Endometrial microvascular endothelial cells (primary cell): Measurements from ENCODE around the gene LENG9. TPM values are rescaled to one million over a fixed set of nuclear protein-coding genes. Genes with fewer than 3 reads are reported as not detected.
"Not testable (repeated sequence)": the region's sequence is repeated elsewhere in the genome, so short reads cannot be mapped to it uniquely, and the experiment has no call there.

Experiments
- in situ Hi-C: cut with HindIII; loops from 2 replicates; pipeline ENCODE4 v1.10.0; 2017; ENCODE audit warnings: low sequenced_read_pairs, low pct_unique_long_range_greater_than_20kb; ENCODE audit errors: inconsistent ontology term
- total RNA-seq: library from RNA; depleted of rRNA; stranded (reverse); fragments of >200 nt; gene quantifications from one replicate; pipeline ENCODE4 v1.2.3, GENCODE V29; 2015; ENCODE audit errors: inconsistent ontology term

The LENG9 gene
- total RNA-seq, 1 donor from 2014 or later: 4.4 TPM

DNA sequence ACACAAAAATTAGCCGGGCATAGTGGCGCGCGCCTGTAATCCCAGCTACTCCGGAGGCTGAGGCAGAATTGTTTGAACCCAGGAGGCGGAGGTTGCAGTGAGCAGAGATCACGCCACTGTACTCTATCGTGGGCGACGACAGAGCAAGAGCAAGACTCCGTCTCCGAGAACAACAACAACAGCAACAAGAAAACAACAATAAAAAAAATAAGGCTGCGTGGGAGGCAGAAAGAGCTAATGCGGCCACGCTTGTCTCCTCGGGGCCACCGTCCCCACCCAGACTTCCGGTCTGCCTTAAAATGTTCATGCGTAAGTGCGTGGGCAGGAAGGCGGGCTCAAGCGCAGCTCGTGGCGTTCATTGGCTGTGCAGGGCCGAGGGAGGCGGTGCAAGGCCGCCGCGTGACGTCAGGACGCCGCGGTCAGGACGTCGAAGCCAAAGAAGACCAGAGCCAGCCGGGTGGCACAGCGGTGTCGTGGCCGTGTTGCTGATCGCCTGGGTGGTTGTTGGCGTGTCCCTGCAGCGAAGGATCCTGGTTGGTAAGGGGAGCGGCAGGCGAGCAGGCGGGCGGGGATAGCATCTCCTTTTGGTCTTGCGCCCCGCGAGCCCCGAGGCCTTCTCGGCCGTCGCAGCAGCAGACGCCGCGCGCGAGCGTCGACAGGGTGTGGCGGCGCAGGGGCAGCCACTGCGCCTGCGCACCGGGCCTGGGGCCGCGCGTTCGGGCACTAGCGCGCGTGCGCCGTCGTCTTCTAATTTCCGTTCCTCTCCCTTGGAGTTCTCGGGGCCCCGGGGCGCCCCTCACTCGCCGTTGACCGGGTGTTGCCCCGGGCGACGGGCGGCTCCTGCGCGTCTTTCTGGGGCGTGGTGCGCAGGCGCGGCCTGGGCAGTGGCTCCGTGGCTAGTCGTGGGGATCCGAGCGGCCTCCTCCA lies 14.5 kb downstream of the LENG9 start, which contains the start of gene LENG8:
TSS of gene LENG8 (plus strand) at position 426 of the 927 bp plus-strand sequence. CDS start 2,146 bp downstream, outside the sequence.
- in situ Hi-C loops: no loop called here

DNA sequence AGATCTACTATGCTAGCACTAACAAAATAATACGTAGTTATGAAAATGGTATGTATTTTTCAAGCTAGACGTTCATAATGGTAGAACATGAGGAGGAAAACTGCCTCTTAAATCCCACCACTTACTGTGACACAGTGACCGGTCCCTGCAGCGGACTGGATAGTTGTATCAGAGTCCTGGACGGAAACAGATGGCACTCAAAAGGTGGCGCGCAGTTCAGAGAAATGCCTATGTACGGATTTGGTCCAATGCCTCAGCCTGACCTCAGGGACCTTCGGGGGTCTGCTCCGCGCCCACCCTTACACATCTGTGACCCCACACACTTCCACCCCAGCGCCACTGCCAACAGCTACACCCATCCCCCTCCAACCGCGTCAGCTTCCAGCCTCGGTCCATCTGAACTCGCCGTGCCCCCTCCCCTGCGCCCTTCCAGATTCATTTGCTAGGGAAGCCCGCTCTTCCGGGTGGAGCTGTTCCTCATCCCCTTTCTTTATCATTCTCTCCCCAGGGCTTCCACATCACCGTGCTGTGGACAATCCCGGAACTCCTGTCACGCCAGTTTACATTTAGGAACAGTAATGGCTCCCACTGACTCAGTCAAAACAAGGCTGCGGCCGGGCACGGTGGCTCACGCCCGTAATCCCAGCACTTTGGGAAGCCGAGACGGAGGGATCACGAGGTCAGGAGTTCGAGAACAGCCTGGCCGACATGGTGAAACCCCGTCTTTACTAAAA lies 15.4 kb downstream of the LENG9 start:
- in situ Hi-C loops: no loop called here

DNA sequence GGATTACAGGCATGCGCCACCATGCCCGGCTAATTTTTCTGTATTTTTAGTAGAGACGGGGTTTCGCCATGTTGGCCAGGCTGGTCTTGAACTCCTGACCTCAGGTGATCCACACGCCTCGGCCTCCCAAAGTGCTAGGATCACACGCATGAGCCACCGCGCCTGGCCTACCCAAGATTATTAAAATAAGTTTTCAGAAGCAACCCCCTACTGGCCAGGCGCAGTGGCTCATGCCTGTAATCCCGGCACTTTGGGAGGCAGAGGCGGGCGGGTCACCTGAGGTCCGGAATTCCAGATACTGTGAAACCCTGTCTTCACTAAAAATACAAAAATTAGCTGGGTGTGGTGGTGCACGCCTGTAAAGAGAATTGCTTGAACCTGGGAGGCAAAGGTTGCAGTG lies 17.2 kb downstream of the LENG9 start:
- in situ Hi-C loops: not testable (repeated sequence)

DNA sequence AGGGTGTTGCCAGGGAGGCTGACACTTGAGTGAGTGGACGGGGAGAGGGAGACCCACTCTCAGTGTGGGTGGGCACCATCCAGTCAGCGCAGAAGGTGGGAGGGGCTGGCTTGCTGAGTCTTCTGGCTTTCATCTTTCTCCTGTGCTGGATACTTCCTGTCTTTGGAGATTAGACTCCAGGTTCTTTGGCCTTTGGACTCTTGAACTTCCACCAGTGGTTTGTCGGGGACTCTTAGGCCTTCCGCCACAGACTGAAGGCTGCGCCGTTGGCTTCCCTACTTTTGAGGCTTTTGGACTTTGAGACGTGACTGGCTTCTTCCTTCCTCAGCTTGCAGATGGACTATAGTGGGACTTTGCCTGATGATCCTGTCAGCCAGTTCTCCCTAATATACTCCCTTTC lies 18.8 kb downstream of the LENG9 start:
- in situ Hi-C loops: no loop called here

DNA sequence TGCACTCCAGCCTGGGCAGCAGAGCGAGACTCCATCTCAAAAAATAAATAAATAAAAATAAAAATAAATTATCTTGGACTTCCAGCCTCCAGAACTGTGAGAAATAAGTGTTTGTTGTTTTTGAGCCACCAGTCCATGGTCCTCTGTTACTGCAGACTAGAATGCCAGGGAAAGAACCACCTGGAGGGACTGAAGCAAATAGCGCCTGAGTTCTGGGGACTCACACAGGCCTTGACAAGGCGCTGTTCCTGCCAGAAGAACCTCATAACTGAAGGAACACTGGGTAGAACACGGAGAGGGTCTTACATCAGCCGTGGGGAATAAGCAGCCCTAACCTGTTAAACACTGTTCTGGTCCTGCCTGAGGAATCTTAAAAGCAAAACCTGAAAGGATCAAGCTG lies 22.9 kb downstream of the LENG9 start:
- in situ Hi-C loops: no loop called here

DNA sequence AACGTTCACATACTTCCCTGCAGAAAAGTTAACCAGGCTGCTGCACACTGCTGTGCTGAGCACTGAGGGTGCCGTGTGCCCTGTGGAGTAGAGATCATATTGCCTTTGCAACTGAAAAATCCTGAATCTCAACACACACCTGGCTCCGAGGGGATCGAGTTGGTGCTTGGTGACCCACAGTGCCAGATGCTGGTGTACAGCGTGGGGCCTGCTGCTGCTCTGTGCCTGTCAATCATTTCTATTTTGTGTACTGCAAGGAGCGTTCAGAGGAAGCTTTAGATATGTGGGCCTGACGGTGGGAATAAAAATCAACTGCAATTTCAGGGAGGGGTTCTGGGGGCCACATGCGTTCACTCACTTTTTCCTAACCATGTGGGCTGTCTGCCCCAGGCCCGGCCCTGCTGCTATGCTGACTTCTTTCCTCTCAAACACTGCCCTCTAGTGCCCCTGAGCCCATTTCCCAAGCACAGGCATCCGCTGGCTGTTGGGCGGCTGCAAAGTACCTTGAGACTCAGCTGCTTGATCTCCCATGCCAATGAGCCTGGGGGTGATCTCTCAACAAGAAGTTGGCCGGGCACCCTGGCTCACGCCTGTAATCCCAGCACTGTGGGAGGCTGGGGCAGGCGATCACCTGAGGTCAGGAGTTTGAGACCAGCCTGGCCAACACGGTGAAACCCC lies 24.3 kb downstream of the LENG9 start:
- in situ Hi-C loops: no loop called here

DNA sequence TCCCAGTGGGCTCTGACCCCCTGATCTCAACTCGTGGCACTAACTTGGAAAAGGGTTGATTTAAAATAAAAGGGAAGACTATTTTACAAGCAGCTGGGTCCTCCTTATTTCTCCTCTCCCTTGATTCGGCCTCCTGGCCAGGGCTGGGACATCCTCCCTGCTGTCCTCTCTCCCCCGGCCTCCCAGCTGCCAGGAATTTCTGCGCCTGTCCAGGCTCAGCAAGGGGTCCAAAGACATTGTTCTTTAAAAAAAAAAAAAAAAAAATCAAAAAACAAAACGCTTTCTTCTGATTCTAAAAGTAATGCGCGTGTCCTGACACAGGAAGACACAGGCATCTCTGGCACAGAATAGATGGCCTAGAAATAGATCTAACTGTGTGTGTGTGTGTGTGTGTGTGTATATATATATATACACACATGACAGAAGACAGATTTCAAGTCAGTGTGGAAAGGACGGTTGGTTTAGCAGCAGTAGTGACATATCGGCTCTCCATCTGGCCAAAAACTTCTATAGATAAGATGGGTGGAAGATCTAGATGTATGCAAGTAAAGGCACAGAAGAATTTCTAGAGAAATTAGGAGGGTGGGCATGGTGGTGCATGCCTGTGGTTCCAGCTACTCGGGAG lies 26.8 kb downstream of the LENG9 start:
- in situ Hi-C loops: no loop called here

DNA sequence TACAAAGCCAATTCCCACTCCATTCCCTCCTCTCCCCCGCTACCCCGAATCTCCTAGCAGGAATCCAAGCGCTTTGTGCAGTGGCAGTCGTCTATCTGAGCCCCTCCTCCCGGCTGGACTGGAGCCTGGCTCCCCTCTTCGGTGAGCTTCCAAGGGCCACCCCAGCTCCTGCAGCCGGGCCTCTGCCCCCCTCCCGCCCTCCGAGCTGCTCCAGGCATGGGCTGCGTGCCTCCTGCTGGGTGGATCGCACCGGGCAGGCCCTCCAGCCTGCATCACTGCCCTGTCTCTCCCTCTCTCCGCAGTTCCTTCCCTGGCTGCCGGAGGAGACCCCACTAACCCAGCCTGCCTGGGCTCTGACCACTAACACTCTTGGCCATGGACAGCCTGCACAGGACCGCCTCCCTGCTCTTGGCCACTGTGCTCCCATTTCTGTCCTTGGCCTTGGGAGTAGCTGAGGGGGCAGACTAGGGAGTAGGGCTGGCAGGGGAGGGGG lies 27.5 kb downstream of the LENG9 start:
- in situ Hi-C loops: no loop called here

DNA sequence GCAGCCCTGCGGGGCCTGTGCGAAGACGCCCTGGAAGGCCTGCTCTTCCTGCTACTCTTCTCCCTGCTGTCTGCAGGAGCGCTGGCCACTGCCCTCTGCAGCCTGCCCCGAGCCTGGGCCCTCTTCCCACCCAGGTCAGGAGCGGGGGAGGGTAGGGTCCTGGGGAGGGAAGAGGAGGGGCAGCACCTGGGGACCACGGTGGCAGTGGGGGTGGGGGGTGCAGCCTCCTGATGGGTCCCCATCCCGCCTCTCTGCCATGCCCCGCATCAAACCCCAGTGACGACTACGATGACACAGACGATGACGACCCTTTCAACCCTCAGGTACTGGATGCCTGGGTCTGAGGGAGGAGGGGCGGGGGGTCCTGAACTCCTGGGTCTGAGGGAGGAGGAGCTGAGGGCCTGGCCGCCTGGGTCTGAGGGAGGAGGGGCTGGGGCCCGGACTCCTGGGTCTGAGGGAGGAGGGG lies 28.0 kb downstream of the LENG9 start:
- in situ Hi-C loops: no loop called here

DNA sequence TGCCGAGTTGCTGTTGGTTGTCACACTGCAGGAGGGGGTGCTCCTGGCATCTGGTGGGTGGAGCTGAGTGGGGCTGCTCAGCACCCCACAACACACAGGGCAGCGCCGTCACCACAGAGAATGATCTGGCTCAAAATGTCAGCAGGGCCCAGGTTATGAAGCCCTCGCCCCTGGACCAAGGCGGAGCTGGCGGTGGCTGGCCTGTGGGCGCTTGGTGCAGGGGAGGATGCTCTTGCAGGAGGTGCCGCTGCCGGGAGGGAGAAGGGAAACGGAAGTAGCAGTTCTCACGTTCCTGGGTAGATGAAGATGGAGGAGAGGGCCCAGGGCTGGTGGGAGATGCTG lies 28.7 kb downstream of the LENG9 start:
- in situ Hi-C loops: no loop called here

DNA sequence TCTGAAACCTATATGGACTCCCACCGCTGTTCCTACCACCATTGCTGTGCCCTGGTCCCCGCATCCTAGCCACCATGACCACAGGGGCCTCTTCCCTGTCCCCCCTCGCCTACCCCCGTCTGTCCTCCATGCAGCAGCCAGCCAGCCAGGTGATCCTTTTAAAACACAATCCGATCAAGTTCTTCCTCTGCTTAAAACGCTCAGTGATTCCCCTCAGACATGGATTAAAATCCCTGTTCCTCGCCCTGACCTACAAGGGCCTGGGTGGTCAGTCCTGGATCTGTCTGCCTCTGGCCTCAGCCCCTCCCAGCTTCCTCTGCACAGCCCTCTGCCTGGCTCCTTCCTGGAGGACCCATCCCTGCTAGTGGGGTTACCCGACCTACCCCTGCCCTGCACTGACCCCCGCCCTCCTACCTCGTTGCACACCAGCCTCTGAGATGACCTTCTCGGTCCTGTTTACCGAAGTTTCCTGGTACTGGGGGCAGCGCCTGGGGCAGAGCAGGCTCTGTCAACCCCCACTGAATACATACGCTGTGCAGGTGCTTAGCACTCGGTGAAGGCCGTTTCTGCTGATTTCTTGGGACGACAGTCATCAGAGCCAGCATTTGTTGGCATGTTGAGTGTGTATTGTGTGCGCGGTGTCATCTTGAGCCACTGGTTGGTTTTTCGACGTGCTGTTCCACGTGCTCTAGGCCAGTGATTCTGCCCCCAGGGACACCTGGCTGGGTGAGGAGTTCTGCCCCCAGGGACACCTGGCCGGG lies 29.3 kb downstream of the LENG9 start:
- in situ Hi-C loops: no loop called here

DNA sequence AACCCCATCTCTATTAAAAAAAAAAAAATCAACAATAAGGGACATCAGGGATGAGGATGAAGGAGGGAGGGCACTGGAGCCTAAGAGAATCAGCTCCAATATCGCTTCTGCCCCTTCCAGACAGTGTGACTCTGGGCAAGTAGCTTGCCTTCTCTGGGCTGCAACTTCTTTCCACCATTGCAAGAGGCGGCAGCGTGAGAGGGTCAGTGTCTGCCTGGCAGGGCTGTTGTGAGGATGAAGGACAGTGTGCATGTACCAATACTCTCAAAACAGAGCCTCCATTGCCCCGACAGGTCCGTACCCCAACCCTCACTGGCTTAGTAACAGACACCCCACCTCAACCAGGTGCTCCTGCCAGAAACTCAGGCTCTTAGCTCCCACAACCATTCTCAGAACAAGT lies 29.9 kb downstream of the LENG9 start:
- in situ Hi-C loops: no loop called here

DNA sequence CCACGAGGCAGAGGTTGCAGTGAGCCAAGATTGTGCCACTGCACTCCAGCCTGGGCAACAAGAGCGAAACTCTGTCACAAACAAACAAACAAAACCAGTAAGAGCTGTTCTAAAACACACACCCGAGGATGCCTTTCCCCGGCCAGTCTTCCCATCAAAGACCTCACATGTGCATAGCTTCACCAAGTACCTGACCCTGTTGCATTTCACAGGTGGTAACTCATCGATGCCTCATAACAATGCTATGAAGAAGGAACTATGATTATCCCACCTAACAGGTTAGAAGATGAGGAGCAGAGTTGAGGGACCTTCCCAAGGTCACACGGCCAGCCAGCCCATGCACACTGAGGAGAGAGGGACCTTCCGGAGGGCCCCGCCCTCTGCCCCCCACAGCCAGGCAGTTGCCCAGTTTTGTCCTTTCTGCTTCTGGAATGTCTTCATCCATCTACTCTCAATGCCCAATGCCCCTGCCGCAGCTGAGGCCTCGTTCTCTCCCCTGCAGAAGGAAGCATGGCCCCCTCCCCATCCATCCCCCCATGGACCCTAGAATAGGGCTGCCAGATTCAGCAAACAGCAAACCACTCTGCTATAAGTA lies 31.3 kb downstream of the LENG9 start:
- in situ Hi-C loops: no loop called here

DNA sequence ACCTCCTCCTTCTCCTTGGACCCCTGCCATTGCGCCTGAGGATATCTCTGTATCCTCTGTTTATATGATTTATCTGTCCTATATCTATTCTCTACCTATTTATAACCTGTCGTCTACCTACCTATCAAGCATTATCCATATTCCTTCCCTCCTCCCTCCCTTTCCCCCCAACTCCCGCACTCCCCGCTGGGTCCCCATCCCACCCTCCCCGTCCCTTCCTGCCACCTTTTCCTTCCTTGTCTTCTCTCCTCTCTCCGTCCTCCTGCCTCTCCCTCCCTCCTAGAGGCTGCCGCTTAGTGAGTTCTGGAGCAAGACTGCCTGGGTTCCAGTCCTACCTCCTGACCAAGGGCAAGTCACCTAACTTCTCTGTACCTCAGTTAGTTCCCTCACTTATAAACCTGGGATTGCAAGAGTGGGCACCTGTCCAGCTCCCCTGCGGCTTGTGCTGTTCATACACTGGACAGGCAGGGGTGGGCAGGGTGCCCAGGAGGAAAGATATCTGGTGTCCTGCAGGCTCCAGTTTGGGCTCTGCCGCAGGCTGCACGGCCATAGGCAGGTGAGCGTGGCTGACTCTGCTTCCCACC lies 32.2 kb downstream of the LENG9 start:
- in situ Hi-C loops: no loop called here

DNA sequence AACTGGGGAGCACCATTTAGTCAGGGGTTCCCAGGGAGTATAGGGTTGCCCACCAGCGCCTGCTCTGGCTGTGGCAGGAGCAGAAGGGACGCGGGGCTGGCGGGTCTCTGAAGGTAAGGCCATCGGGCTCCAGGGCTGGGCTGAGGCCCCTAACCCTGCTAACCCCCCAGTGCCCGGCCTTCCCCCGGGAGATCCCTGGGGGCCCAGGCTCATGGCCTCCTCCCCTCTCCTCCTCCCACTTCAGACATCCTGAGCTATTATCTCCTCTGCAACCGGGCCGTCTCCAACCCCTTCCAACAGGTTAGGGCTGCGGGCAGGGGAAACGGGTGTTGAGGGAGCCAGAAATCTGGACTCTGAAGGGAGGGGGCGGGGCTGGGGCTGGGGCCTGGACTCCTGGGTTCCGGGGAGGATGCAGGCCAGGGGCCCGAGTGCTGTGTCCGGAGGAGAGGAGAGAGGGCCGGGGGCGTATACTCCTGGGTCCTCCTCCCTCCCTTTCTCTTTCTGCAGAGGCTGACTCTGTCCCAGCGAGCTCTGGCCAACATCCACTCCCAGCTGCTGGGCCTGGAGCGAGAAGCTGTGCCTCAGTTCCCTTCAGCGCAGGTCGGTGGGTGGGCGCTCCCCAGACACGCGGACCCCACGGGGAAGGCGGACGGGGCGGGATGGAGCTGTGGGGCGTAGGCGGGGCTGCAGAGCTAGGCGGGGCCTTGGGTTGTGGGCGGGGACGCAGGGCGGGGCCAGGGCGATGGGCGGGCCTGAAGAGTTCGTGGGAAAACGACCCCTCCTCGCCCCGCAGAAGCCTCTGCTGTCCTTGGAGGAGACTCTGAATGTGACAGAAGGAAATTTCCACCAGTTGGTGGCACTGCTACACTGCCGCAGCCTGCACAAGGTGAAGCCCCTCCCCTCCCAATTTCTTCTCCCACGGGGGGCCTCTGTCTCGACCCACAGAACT lies 33.0 kb downstream of the LENG9 start:
- in situ Hi-C loops: no loop called here

DNA sequence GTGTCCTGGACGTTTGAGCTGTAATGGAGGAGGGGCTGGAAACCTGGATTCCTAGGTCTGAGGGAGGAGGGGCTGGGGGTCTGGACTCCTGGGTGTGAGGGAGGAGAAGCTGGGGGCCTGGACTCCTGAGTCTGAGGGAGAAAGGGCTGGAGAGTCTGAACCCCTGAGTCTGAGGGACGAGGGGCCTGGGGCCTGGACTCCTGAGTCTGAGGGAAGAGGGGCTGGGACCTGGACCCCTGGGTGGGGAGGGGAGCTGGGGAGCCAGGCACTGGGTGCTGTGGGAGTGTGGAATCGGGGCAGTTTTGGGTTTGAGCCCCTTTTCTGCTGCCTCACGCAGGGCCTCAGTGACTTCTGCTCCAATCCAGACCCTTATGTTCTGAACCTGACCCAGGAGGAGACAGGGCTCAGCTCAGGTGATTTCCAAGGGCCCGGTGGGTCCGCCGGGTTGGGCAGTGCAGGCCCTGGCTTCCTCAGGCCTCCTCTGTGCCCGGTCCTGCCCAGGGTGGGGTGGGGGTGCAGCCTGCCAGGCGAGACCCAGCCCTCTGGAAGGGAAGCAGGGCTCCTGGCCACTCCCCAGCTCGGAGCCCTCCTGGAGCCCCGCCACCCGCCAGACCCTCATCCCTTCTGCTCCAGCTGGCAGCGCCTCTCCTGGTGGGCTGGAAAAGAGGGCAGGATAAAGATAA lies 33.9 kb downstream of the LENG9 start:
- in situ Hi-C loops: no loop called here
